Measurements from ENCODE around the gene MAP3K13.

Gene MAP3K13

DNA sequence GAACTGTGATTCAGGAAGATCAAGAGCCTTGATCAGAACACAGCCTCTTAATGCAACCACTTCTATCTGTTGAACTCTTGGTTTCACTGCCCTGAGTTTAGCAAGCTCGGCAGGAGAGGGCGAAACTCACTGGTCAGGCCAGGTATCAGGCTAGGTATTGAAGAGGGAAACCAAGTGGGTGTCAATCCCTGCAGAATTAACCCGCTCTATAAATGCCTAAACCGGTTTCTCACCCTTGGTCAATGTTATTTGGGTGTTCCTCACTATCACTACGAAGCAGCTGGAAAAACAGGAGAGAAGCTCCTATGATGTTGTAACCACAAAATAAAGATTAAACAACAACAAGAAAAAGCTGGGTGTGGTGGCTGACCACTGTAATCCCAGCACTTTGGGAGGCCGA is 165.6 kb downstream of the MAP3K13 start:
- DNase-seq = no peak
- H3K27me3 Mint-ChIP-seq (ENCODE audit: low read depth, poor library complexity) = peaks cover 22% of the 10 kb centered on the region

DNA sequence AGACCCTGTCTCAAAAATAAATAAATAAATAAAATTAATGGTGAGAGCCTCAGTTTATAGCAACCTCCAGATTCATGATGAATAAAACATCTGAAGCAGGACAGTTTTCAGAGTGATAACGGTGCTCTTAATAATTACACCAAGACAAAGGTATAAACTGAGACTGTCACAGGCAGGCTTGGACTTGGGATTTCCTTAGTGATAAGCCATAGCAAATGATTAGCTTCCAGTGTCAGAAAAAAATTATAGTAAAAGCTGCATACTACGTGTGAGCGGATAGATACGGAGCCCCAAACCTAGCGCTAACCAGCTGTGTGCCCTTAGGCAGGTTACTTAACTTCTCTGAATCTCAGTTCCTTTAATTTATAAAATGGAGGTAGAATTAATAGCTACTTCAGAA is 167.9 kb downstream of the MAP3K13 start:
- TF ChIP-seq, protein P1, sequence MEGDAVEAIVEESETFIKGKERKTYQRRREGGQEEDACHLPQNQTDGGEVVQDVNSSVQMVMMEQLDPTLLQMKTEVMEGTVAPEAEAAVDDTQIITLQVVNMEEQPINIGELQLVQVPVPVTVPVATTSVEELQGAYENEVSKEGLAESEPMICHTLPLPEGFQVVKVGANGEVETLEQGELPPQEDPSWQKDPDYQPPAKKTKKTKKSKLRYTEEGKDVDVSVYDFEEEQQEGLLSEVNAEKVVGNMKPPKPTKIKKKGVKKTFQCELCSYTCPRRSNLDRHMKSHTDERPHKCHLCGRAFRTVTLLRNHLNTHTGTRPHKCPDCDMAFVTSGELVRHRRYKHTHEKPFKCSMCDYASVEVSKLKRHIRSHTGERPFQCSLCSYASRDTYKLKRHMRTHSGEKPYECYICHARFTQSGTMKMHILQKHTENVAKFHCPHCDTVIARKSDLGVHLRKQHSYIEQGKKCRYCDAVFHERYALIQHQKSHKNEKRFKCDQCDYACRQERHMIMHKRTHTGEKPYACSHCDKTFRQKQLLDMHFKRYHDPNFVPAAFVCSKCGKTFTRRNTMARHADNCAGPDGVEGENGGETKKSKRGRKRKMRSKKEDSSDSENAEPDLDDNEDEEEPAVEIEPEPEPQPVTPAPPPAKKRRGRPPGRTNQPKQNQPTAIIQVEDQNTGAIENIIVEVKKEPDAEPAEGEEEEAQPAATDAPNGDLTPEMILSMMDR (IDR thresholded peaks at IDR 0.05) = no peak
- Mint-ChIP-seq H3K4me3 (no peak overlapping the region), H3K27ac (no peak overlapping the region), H3K4me1 (no peaks in the 10 kb centered on the region), H3K27me3 (ENCODE audit: low read depth, poor library complexity) (peaks cover 20% of the 10 kb centered on the region), H3K36me3 (ENCODE audit: low read depth) (no peaks in the 10 kb centered on the region), H3K9me3 (no peaks in the 10 kb centered on the region)
- DNase-seq = no peak

More for the DNA sequence above, 165.6 kb downstream of the MAP3K13 start:
- H3K27ac Mint-ChIP-seq = no peak overlapping the region
- TF ChIP-seq, protein P1 (IDR thresholded peaks at IDR 0.05) = no peak
- no peak overlapping the region for H3K4me3 Mint-ChIP-seq
- H3K36me3 Mint-ChIP-seq (ENCODE audit: low read depth) = no peaks in the 10 kb centered on the region
- H3K4me1 Mint-ChIP-seq = no peaks in the 10 kb centered on the region
- H3K9me3 Mint-ChIP-seq = no peaks in the 10 kb centered on the region

DNA sequence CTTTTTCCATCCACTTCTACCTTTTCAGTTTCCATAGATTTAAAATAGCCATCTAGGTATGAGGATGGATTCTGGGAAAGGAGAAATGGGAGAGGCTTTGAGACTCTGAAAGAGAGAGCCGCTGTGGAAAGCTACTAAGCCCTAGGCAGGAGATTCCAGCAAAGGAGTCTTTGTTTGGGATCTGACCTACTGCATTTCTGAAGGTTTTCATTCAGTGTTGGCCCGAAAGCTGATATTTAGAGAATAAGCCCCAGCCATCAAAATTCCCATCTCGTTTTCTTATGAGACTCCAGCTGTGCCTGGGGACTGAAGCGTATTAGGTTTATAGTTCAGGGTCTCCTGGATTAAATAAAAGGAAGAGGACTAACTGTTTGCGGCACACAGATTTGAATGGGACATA is 170.0 kb downstream of the MAP3K13 start:
- no peak overlapping the region for H3K27ac Mint-ChIP-seq
- H3K36me3 Mint-ChIP-seq (ENCODE audit: low read depth) = no peaks in the 10 kb centered on the region
- H3K4me1 Mint-ChIP-seq = peaks cover 7% of the 10 kb centered on the region
- H3K4me3 Mint-ChIP-seq = no peak overlapping the region
- TF ChIP-seq, protein P1 (IDR thresholded peaks at IDR 0.05) = no peak
- H3K9me3 Mint-ChIP-seq = no peaks in the 10 kb centered on the region
- DNase-seq = no peak
- peaks cover 16% of the 10 kb centered on the region for H3K27me3 Mint-ChIP-seq (ENCODE audit: low read depth, poor library complexity)

DNA sequence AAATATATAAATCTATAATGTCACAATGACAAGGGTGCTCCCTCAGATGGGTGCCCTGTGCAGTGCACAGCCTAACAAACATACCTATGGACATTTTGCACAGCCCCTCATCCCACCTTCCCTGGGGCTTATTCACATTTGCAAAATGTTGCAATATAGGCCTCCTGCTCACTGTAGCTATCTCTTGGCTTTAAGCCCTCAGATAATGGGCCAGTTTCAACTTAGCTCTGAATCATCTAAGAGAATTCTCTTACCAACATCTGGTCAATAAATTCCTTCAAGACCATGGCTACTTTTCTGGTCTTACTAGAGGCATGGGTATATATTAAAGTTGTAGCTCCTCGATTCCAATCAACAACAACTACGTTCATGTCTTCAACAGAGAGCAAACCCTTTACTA is 171.6 kb downstream of the MAP3K13 start:
- Mint-ChIP-seq H3K4me1 (peaks cover 7% of the 10 kb centered on the region), H3K27me3 (ENCODE audit: low read depth, poor library complexity) (peaks cover 7% of the 10 kb centered on the region), H3K36me3 (ENCODE audit: low read depth) (no peaks in the 10 kb centered on the region), H3K27ac (no peak overlapping the region), H3K4me3 (no peak overlapping the region), H3K9me3 (no peaks in the 10 kb centered on the region)
- no peak for DNase-seq
- TF ChIP-seq, protein P1 (IDR thresholded peaks at IDR 0.05) = no peak

DNA sequence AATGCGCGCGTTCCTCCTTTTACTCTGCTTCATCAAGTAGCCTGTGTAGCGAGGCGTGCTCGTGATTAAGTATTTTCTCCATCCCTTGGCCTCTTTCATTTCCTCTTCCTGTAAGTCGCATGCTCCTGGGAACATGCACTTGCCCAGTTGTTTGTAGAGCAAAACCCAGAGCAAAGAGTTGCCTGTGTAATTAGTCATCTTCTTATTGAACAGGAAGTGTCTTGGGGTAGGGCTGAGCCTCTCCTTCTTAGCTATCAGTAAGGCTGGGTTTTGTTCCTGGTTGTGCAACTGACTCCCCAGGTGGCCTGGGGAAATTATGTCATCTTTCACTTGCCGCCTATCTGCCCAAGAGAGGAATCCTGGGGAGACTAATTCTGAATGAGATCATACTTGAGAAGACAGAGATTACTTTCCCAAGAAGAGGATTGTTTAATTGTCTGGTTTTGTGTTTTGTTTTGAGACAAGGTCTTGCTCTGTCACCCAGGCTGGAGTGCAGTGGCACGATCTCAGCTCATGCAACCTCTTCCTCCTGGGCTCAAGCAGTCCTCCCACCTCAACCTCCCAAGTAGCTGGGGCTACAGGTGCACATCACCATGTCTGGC is 174.5 kb downstream of the MAP3K13 start:
- DNase-seq = no peak
- Mint-ChIP-seq H3K4me3 (no peak overlapping the region), H3K27me3 (ENCODE audit: low read depth, poor library complexity) (peaks cover 13% of the 10 kb centered on the region), H3K9me3 (no peaks in the 10 kb centered on the region), H3K36me3 (ENCODE audit: low read depth) (no peaks in the 10 kb centered on the region), H3K4me1 (peaks cover 7% of the 10 kb centered on the region), H3K27ac (peak overlapping the region; percentile 58)
- TF ChIP-seq, protein P1 (IDR thresholded peaks at IDR 0.05) = no peak
